ENCODE results near the gene RP2.

Gene RP2

GRCh38 chrX:46922611-46923010, 85.8 kb downstream of the RP2 start:
- Histone ChIP-seq H3K4me1 (ENCODE audit: control insufficient read depth, insufficient read depth, low read length) (no peaks in the 10 kb centered on the region), H3K9me3 (ENCODE audit: control insufficient read depth, low read length) (peaks cover 12% of the 10 kb centered on the region), H3K36me3 (ENCODE audit: control insufficient read depth, insufficient read depth, low read length, severe bottlenecking) (no peaks in the 10 kb centered on the region), H3K27me3 (replicated peaks; ENCODE audit: control insufficient read depth, insufficient read depth, low read length) (peaks cover 3% of the 10 kb centered on the region), H3K9ac (ENCODE audit: low read length) (no peak overlapping the region), H3K4me3 (ENCODE audit: low read length) (no peak overlapping the region)
- DNase-seq (ENCODE audit: low read depth) = peak; percentile 40

DNA sequence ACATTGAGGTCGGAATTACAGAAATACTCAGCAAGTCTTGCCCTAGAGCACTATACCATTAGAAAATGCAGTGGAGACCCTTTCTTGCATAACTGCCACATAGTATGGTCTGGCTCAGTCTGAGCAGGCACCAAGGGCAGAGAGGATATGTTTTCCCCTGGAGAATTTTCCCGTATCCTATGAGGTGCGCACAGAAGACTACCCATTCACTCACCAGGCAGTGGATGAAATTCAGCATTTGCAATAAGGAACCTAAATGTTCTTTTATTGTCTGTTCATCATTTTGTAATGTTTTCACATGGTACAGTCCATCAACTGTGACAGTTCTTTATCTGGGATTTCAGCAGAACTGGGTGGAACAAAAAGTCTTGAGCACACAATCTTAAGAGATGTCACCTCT, 90.9 kb downstream of the RP2 start:
- Histone ChIP-seq H3K36me3 (ENCODE audit: control insufficient read depth, insufficient read depth, low read length, severe bottlenecking) (no peaks in the 10 kb centered on the region), H3K4me3 (ENCODE audit: low read length) (no peak overlapping the region), H3K27me3 (replicated peaks; ENCODE audit: control insufficient read depth, insufficient read depth, low read length) (peaks cover 4% of the 10 kb centered on the region), H3K4me1 (ENCODE audit: control insufficient read depth, insufficient read depth, low read length) (no peaks in the 10 kb centered on the region), H3K9ac (ENCODE audit: low read length) (no peak overlapping the region), H3K9me3 (ENCODE audit: control insufficient read depth, low read length) (no peaks in the 10 kb centered on the region)
- no peak for DNase-seq (ENCODE audit: low read depth)

DNA sequence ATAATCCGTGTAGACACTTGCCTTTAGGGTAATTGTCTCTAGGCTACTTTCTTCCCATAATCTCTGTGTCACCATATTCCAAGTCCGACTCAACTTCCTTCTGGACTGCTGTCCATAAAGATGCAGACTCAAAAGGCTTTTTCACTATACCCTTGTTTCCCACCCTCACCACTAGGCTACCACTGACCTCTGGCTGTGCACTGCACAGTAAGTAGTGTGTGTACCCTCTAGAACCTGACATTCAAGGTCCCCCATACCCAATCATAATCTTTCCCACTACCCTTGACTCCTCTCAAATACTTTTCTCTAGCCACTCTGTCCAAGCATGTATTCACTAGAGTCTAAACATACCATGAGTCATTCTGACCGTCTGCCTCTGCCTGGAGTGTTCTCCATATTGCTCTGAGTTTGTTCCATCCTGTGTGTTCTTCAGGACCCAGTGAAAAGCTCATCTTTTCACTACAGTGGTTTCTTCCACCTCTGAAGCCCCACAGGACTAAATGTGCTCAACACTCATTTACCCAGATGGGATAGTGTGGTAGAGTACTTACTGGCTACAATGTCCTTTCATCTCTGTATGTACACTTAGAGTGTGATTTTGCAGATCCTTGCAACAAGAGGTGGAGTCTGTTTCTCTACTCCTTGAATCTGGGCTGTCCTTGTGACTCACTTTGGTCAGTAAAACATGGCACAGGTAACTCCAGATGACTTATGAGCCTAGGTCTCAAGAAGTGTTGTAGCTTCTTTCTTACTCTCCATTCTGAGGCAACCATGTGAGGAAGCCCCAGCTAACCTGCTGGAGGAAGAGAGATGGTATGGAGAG, 92.8 kb downstream of the RP2 start:
- H3K4me3 ChIP-seq (ENCODE audit: low read length) = no peak overlapping the region
- peak; percentile 48 for DNase-seq (ENCODE audit: low read depth)
- no peaks in the 10 kb centered on the region for H3K36me3 ChIP-seq (ENCODE audit: control insufficient read depth, insufficient read depth, low read length, severe bottlenecking)
- H3K4me1 ChIP-seq (ENCODE audit: control insufficient read depth, insufficient read depth, low read length) = no peaks in the 10 kb centered on the region
- H3K27me3 ChIP-seq (replicated peaks; ENCODE audit: control insufficient read depth, insufficient read depth, low read length) = peaks cover 4% of the 10 kb centered on the region
- H3K9me3 ChIP-seq (ENCODE audit: control insufficient read depth, low read length) = no peaks in the 10 kb centered on the region
- no peak overlapping the region for H3K9ac ChIP-seq (ENCODE audit: low read length)
